Activated naive CD4-positive, alpha-beta T cell treated with anti-CD3 and anti-CD28 coated beads, Interleukin-2, amount 10 ng/mL, durations not matched to agents 7 days and 5 days (primary cell): ENCODE data around the gene COL6A1.

Experiments used
- CTCF ChIA-PET: fragments of 350-600 bp; sonication (Branson Sonifier 250); formaldehyde crosslinking; loops from one replicate; lab custom pipeline; 2021; ENCODE audit warnings: antibody characterized with exemption; lab: Charles Lee
- DNase-seq: peaks from one replicate; pipeline ENCODE4 v3.0.0-alpha.2; 2020
- H3K27ac Mint-ChIP-seq: one replicate; pipeline ENCODE4 v1.8.0; 2021; ENCODE audit warnings: mild to moderate bottlenecking, moderate library complexity, mixed read lengths
- H3K27me3 Mint-ChIP-seq: one replicate; pipeline ENCODE4 v1.8.0; 2021; ENCODE audit warnings: mild to moderate bottlenecking, mixed read lengths
- H3K36me3 Mint-ChIP-seq: one replicate; pipeline ENCODE4 v1.8.0; 2021; ENCODE audit warnings: mixed read lengths
- H3K4me1 Mint-ChIP-seq: one replicate; pipeline ENCODE4 v1.8.0; 2021; ENCODE audit warnings: mixed read lengths
- H3K4me3 Mint-ChIP-seq: one replicate; pipeline ENCODE4 v1.8.0; 2021; ENCODE audit warnings: mild to moderate bottlenecking, moderate library complexity, mixed read lengths
- H3K9me3 Mint-ChIP-seq: one replicate; pipeline ENCODE4 v1.8.0; 2021; ENCODE audit warnings: mixed read lengths

The COL6A1 gene

GRCh38 chr21:45981151-45982091 lies at the start of gene COL6A1:
COL6A1 (plus strand) TSS chr21:45981770; CDS start chr21:45981851, 81 bp downstream.
- Mint-ChIP-seq H3K27ac (no peak within 1 kb of the TSS), H3K9me3 (no peaks in the 10 kb centered on the region), H3K4me3 (no peak within 1 kb of the TSS), H3K36me3 (no peaks in the 10 kb centered on the region), H3K4me1 (peaks cover 8% of the 10 kb centered on the region), H3K27me3 (peaks cover 54% of the 10 kb centered on the region)
- peak; percentile 71 for DNase-seq
- CTCF ChIA-PET = no interaction called here

- CTCF ChIA-PET = no interaction called here
- no peak overlapping the region for H3K4me3 Mint-ChIP-seq
- no peaks in the 10 kb centered on the region for H3K36me3 Mint-ChIP-seq
- no peaks in the 10 kb centered on the region for H3K4me1 Mint-ChIP-seq
- DNase-seq = no peak
- H3K27ac Mint-ChIP-seq = no peak overlapping the region
- H3K9me3 Mint-ChIP-seq = no peaks in the 10 kb centered on the region
- H3K27me3 Mint-ChIP-seq = peaks cover 4% of the 10 kb centered on the region
Measured at GRCh38 chr21:45932922-45933502, 48.6 kb upstream of the COL6A1 start.

- DNase-seq = no peak
- Mint-ChIP-seq H3K9me3 (no peaks in the 10 kb centered on the region), H3K4me1 (no peaks in the 10 kb centered on the region), H3K4me3 (no peak overlapping the region), H3K27me3 (peaks cover 4% of the 10 kb centered on the region), H3K27ac (no peak overlapping the region), H3K36me3 (no peaks in the 10 kb centered on the region)
- CTCF ChIA-PET = interaction anchor here (0.6 kb wide), 1 partner anchor 924 kb away, joined by 3 read pairs; no protein-coding TSS in a partner anchor
Measured at GRCh38 chr21:45934085-45934484, 47.5 kb upstream of the COL6A1 start.

- Mint-ChIP-seq H3K9me3 (no peaks in the 10 kb centered on the region), H3K27me3 (peaks cover 4% of the 10 kb centered on the region), H3K27ac (no peak overlapping the region), H3K4me3 (no peak overlapping the region), H3K4me1 (no peaks in the 10 kb centered on the region), H3K36me3 (no peaks in the 10 kb centered on the region)
- DNase-seq = no peak
- CTCF ChIA-PET = interaction anchor here (0.6 kb wide), 1 partner anchor 924 kb away, joined by 3 read pairs; no protein-coding TSS in a partner anchor
Measured at GRCh38 chr21:45934554-45934953, 47.0 kb upstream of the COL6A1 start.

- H3K36me3 Mint-ChIP-seq = no peaks in the 10 kb centered on the region
- CTCF ChIA-PET = no interaction called here
- DNase-seq = no peak
- no peaks in the 10 kb centered on the region for H3K9me3 Mint-ChIP-seq
- no peaks in the 10 kb centered on the region for H3K4me1 Mint-ChIP-seq
- H3K4me3 Mint-ChIP-seq = no peak overlapping the region
- peaks cover 4% of the 10 kb centered on the region for H3K27me3 Mint-ChIP-seq
- no peak overlapping the region for H3K27ac Mint-ChIP-seq
Measured at GRCh38 chr21:45935628-45936027, 45.9 kb upstream of the COL6A1 start.

- H3K9me3 Mint-ChIP-seq = no peaks in the 10 kb centered on the region
- H3K36me3 Mint-ChIP-seq = no peaks in the 10 kb centered on the region
- H3K27ac Mint-ChIP-seq = no peak overlapping the region
- H3K4me3 Mint-ChIP-seq = no peak overlapping the region
- H3K27me3 Mint-ChIP-seq = peaks cover 4% of the 10 kb centered on the region
- DNase-seq = no peak
- CTCF ChIA-PET = no interaction called here
- H3K4me1 Mint-ChIP-seq = no peaks in the 10 kb centered on the region
Measured at GRCh38 chr21:45937721-45938452, 43.7 kb upstream of the COL6A1 start.

GRCh38 chr21:45938453-45938755 lies 43.2 kb upstream of the COL6A1 start:
- Mint-ChIP-seq H3K4me3 (no peak overlapping the region), H3K4me1 (no peaks in the 10 kb centered on the region)
- CTCF ChIA-PET = no interaction called here

GRCh38 chr21:45938811-45939520 lies 42.6 kb upstream of the COL6A1 start:
- DNase-seq = no peak
- peaks cover 7% of the 10 kb centered on the region for H3K27me3 Mint-ChIP-seq
- no peaks in the 10 kb centered on the region for H3K36me3 Mint-ChIP-seq
- H3K27ac Mint-ChIP-seq = no peak overlapping the region
- no peaks in the 10 kb centered on the region for H3K9me3 Mint-ChIP-seq
- no peaks in the 10 kb centered on the region for H3K4me1 Mint-ChIP-seq
- CTCF ChIA-PET = no interaction called here
- H3K4me3 Mint-ChIP-seq = no peak overlapping the region

More at GRCh38 chr21:45938453-45938755, 43.2 kb upstream of the COL6A1 start:
- peaks cover 6% of the 10 kb centered on the region for H3K27me3 Mint-ChIP-seq
- H3K36me3 Mint-ChIP-seq = no peaks in the 10 kb centered on the region
- no peak for DNase-seq
- H3K9me3 Mint-ChIP-seq = no peaks in the 10 kb centered on the region
- no peak overlapping the region for H3K27ac Mint-ChIP-seq

GRCh38 chr21:45939521-45940045 lies 42.0 kb upstream of the COL6A1 start:
- CTCF ChIA-PET = no interaction called here
- Mint-ChIP-seq H3K9me3 (no peaks in the 10 kb centered on the region), H3K27me3 (peaks cover 7% of the 10 kb centered on the region), H3K4me3 (no peak overlapping the region), H3K36me3 (no peaks in the 10 kb centered on the region), H3K27ac (no peak overlapping the region), H3K4me1 (no peaks in the 10 kb centered on the region)
- DNase-seq = no peak

- Mint-ChIP-seq H3K4me3 (no peak overlapping the region), H3K27ac (no peak overlapping the region), H3K36me3 (no peaks in the 10 kb centered on the region), H3K27me3 (peaks cover 7% of the 10 kb centered on the region), H3K4me1 (no peaks in the 10 kb centered on the region), H3K9me3 (no peaks in the 10 kb centered on the region)
- no peak for DNase-seq
- CTCF ChIA-PET = no interaction called here
Measured at GRCh38 chr21:45940091-45940490, 41.5 kb upstream of the COL6A1 start.

- Mint-ChIP-seq H3K27me3 (peaks cover 7% of the 10 kb centered on the region), H3K4me3 (no peak overlapping the region), H3K9me3 (no peaks in the 10 kb centered on the region), H3K27ac (no peak overlapping the region), H3K36me3 (no peaks in the 10 kb centered on the region), H3K4me1 (no peaks in the 10 kb centered on the region)
- CTCF ChIA-PET = no interaction called here
- no peak for DNase-seq
Measured at GRCh38 chr21:45940621-45941337, 40.8 kb upstream of the COL6A1 start.

- no peak for DNase-seq
- H3K4me3 Mint-ChIP-seq = no peak overlapping the region
- CTCF ChIA-PET = no interaction called here
- H3K36me3 Mint-ChIP-seq = no peaks in the 10 kb centered on the region
- H3K4me1 Mint-ChIP-seq = no peaks in the 10 kb centered on the region
- H3K27ac Mint-ChIP-seq = no peak overlapping the region
- peaks cover 7% of the 10 kb centered on the region for H3K27me3 Mint-ChIP-seq
- no peaks in the 10 kb centered on the region for H3K9me3 Mint-ChIP-seq
Measured at GRCh38 chr21:45941338-45941710, 40.2 kb upstream of the COL6A1 start.

GRCh38 chr21:45941717-45942546 lies 39.6 kb upstream of the COL6A1 start:
- H3K4me1 Mint-ChIP-seq = no peaks in the 10 kb centered on the region
- no peak overlapping the region for H3K27ac Mint-ChIP-seq
- H3K9me3 Mint-ChIP-seq = no peaks in the 10 kb centered on the region
- CTCF ChIA-PET = no interaction called here
- H3K4me3 Mint-ChIP-seq = no peak overlapping the region
- DNase-seq = no peak
- no peaks in the 10 kb centered on the region for H3K36me3 Mint-ChIP-seq
- H3K27me3 Mint-ChIP-seq = peaks cover 6% of the 10 kb centered on the region
